Measurements from ENCODE around the gene MSX1. TPM values are rescaled to one million over a fixed set of nuclear protein-coding genes. Genes with fewer than 3 reads are reported as not detected.

Gene MSX1
- polyA plus RNA-seq, 2 of the 4 experiments (the other 2 are of a cell fraction), result 2.2 to 2.8 TPM

Other genes starting within 250 kb of the MSX1 start
- not detected in 2 replicates for gene CYTL1, start 159.8 kb downstream of the MSX1 start, polyA plus RNA-seq (2011; rRNA removed)
- gene CYTL1, start 159.8 kb downstream of the MSX1 start, polyA plus RNA-seq (2017; fragmentation: RNase III; extraction: RNeasy Plus Mini Kit Qiagen cat#74134 plus additional on column Dnase treatment), result not detected in 3 replicates
- 10.8 and 12.1 TPM in 2 replicates for gene STK32B, start 191.8 kb downstream of the MSX1 start, polyA plus RNA-seq (2011; rRNA removed)
- 7.6 to 10.5 TPM (median 8.3 TPM) in 3 replicates for gene STK32B, start 191.8 kb downstream of the MSX1 start, polyA plus RNA-seq (2017; fragmentation: RNase III; extraction: RNeasy Plus Mini Kit Qiagen cat#74134 plus additional on column Dnase treatment)

Measured in A549 (cell line).